Measurements from ENCODE around the gene ATL2. TPM values are rescaled to one million over a fixed set of nuclear protein-coding genes. Genes with fewer than 3 reads are reported as not detected.
A peak's percentile ranks its signal among the peaks of the same experiment; 100 is the strongest.

The ATL2 gene
- total and polyA plus RNA-seq, 2 donors (not counting 3 experiments of a cell fraction or from before 2014, with no cell fraction given): 23.9 to 45.5 TPM

DNA sequence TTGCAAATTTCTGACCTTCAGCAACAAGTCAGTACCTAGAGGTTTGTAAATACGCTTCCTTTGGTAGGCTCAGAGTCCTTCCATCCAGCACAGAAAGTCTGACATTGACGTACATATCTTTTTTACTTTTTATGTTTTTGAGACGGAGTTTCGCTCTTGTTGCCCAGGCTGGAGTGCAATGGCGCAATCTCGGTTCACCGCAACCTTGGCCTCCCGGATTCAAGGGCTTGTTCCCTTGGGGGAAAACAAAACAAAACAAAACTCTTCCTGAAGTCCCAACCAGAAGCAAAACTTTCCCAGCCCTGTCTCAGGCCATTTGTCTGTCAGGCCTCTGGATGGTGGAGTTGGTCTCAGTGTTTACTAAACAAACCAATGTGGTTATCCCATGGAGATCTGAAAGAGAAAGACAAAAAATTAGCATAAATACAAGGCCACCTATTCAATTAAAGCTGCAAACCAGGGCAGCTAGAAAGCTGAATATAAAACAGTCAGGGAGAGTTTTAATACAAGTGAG lies 29.6 kb upstream of the ATL2 start:
- Histone ChIP-seq H3K27me3 (ENCODE audit: control insufficient read depth in 2 of 2, insufficient read depth in 2 of 2, low read length in 2 of 2) (no peaks in the 10 kb centered on the region), H3K9ac (replicated peaks; ENCODE audit: extremely low read depth, insufficient read depth, low read length) (no peak overlapping the region), H4K20me1 (replicated peaks; ENCODE audit: control insufficient read depth, extremely low read depth, insufficient read depth, low read length) (no peaks in the 10 kb centered on the region), H3K79me2 (ENCODE audit: control insufficient read depth, insufficient read depth, low read length) (no peaks in the 10 kb centered on the region), H3K4me2 (ENCODE audit: insufficient read depth, low read length) (no peak overlapping the region), H2AFZ (ENCODE audit: low read depth, low read length) (no peak overlapping the region), H3K36me3 (ENCODE audit: control insufficient read depth in 2 of 2, extremely low read depth in 1 of 2, insufficient read depth in 2 of 2, low read length in 2 of 2) (no peaks in the 10 kb centered on the region), H3K4me3 (replicated peaks in 1 of 3; ENCODE audit: insufficient read depth in 1 of 3, low read depth in 1 of 3, low read length in 3 of 3) (no peak overlapping the region), H3K9me1 (replicated peaks; ENCODE audit: control insufficient read depth, extremely low read depth, insufficient read depth, low read length) (no peaks in the 10 kb centered on the region), H3K9me3 (replicated peaks; ENCODE audit: control insufficient read depth, insufficient read depth, low read length) (no peaks in the 10 kb centered on the region), H3K27ac (ENCODE audit: insufficient read depth, low read depth, low read length) (no peak overlapping the region), H3K4me1 (ENCODE audit: control insufficient read depth, extremely low read depth, insufficient read depth, low read length) (no peaks in the 10 kb centered on the region)
- no TSS peak for BruUV-seq (replicated peaks)
- FAIRE-seq (no peak), DNase-seq (ENCODE audit: low read depth, low spot score) (peak; percentile 53)
- no peak for TF ChIP-seq JUN (IDR thresholded peaks at IDR 0.05; ENCODE audit: borderline replicate concordance, insufficient read depth, insufficient read length, low read depth)
- POLR2A ChIA-PET: no interaction called here
- CTCF ChIA-PET: interaction anchor here (1.9 kb wide), 1 partner anchor 10 kb away, joined by 4 read pairs; no protein-coding TSS in a partner anchor
- intact Hi-C loops (cut with micrococcal nuclease) (no loop called here), dilution Hi-C loops (cut with MboI; ENCODE audit: extremely low pct_ligation_motif_present, low sequenced_read_pairs) (no loop called here)

DNA sequence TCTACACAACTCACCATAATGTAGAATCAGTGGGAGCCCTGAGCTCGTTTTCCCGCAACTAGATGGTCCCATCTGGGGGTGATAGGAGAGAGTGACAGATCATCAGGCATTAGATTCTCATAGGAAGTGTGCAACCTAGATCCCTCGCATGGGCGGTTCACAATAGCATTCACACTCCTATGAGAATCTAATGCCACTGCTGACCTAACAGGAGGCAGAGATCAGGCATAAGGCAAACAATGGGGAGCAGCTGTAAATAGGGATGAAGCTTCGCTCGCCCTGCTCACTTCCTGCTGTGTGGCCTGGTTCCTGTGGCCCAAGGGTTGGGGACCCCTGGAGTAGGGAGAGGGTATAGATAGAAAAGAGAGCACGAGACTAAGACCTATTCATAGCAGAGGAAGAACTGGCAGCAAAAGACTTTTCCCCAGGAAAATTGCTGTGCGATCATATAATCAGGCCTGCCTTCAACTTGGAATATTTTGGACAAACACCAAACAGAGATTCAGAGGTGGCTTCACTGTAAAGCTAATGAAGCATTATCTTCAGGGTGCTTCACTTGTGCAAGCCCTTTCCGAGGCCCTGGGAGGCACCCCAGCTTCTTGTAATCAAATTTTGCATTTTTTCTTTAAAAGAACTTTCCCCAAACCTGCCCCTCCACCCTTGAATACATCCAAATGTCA lies 29.0 kb upstream of the ATL2 start:
- TF ChIP-seq FOS (IDR thresholded peaks at IDR 0.05; ENCODE audit: borderline replicate concordance, insufficient read depth, low read length) (no peak), POLR2A (IDR thresholded peaks at IDR 0.05; ENCODE audit: low read depth, low read length) (no peak), EZH2 (IDR thresholded peaks at IDR 0.05; ENCODE audit: borderline replicate concordance, low read depth, low read length, severe bottlenecking) (no peak), POLR2AphosphoS5 (IDR thresholded peaks at IDR 0.05; ENCODE audit: insufficient read depth, low read depth, low read length) (no peak), JUN (IDR thresholded peaks at IDR 0.05; ENCODE audit: borderline replicate concordance, insufficient read depth, insufficient read length, low read depth) (no peak), GATA2 (IDR thresholded peaks at IDR 0.05; ENCODE audit: insufficient read depth, insufficient read length, low read depth, low read length) (no peak), MYC (IDR thresholded peaks at IDR 0.05; ENCODE audit: low read depth, low read length) (no peak)
- TF ChIP-seq, protein P1, sequence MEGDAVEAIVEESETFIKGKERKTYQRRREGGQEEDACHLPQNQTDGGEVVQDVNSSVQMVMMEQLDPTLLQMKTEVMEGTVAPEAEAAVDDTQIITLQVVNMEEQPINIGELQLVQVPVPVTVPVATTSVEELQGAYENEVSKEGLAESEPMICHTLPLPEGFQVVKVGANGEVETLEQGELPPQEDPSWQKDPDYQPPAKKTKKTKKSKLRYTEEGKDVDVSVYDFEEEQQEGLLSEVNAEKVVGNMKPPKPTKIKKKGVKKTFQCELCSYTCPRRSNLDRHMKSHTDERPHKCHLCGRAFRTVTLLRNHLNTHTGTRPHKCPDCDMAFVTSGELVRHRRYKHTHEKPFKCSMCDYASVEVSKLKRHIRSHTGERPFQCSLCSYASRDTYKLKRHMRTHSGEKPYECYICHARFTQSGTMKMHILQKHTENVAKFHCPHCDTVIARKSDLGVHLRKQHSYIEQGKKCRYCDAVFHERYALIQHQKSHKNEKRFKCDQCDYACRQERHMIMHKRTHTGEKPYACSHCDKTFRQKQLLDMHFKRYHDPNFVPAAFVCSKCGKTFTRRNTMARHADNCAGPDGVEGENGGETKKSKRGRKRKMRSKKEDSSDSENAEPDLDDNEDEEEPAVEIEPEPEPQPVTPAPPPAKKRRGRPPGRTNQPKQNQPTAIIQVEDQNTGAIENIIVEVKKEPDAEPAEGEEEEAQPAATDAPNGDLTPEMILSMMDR (IDR thresholded peaks at IDR 0.05; ENCODE audit: extremely low read depth in 1 of 2, insufficient read depth in 1 of 2, low read depth in 1 of 2, low read length in 2 of 2): no peak
- TF ChIP-seq, protein P2, sequence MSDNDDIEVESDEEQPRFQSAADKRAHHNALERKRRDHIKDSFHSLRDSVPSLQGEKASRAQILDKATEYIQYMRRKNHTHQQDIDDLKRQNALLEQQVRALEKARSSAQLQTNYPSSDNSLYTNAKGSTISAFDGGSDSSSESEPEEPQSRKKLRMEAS (IDR thresholded peaks at IDR 0.05; ENCODE audit: insufficient read depth, insufficient read length): no peak
- Histone ChIP-seq H3K9ac (replicated peaks; ENCODE audit: extremely low read depth, insufficient read depth, low read length) (no peak overlapping the region), H3K9me3 (replicated peaks; ENCODE audit: control insufficient read depth, insufficient read depth, low read length) (no peaks in the 10 kb centered on the region), H3K4me1 (ENCODE audit: control insufficient read depth, extremely low read depth, insufficient read depth, low read length) (no peaks in the 10 kb centered on the region), H4K20me1 (replicated peaks; ENCODE audit: control insufficient read depth, extremely low read depth, insufficient read depth, low read length) (no peaks in the 10 kb centered on the region), H3K27ac (ENCODE audit: insufficient read depth, low read depth, low read length) (no peak overlapping the region), H3K4me3 (replicated peaks in 1 of 3; ENCODE audit: insufficient read depth in 1 of 3, low read depth in 1 of 3, low read length in 3 of 3) (no peak overlapping the region), H3K4me2 (ENCODE audit: insufficient read depth, low read length) (no peak overlapping the region), H3K36me3 (ENCODE audit: control insufficient read depth in 2 of 2, extremely low read depth in 1 of 2, insufficient read depth in 2 of 2, low read length in 2 of 2) (no peaks in the 10 kb centered on the region), H3K79me2 (ENCODE audit: control insufficient read depth, insufficient read depth, low read length) (no peaks in the 10 kb centered on the region), H3K9me1 (replicated peaks; ENCODE audit: control insufficient read depth, extremely low read depth, insufficient read depth, low read length) (no peaks in the 10 kb centered on the region), H2AFZ (ENCODE audit: low read depth, low read length) (no peak overlapping the region), H3K27me3 (ENCODE audit: control insufficient read depth in 2 of 2, insufficient read depth in 2 of 2, low read length in 2 of 2) (no peaks in the 10 kb centered on the region)
- POLR2A ChIA-PET: no interaction called here
- CTCF ChIA-PET: interaction anchor here (1.9 kb wide), 1 partner anchor 10 kb away, joined by 4 read pairs; no protein-coding TSS in a partner anchor
- FAIRE-seq (no peak), DNase-seq (ENCODE audit: low read depth, low spot score) (no peak)
- dilution Hi-C loops (cut with MboI; ENCODE audit: extremely low pct_ligation_motif_present, low sequenced_read_pairs): no loop called here
- intact Hi-C loops (cut with micrococcal nuclease): no loop called here
- BruUV-seq (replicated peaks): no TSS peak
